Hepatocyte (in vitro differentiated cells): ENCODE measurements around the gene EXOC6B.

Experiments used
- EZH2 ChIP-seq: fragments of 200-600 bp; sonication (generic); IDR thresholded peaks from 2 replicates; pipeline ENCODE4 v1.6.1; 2016; ENCODE audit warnings: antibody characterized with exemption, mild to moderate bottlenecking, borderline replicate concordance
- EZH2phosphoT487 ChIP-seq: fragments of 200-600 bp; sonication (generic); IDR thresholded peaks from one replicate; pipeline ENCODE4 v1.6.1; 2018; ENCODE audit warnings: antibody characterized with exemption, mild to moderate bottlenecking, low read depth, moderate library complexity; ENCODE audit not compliant: unreplicated experiment, severe bottlenecking
- TF ChIP-seq, protein P1 (sequence below): fragments of 200-600 bp; sonication (generic); IDR thresholded peaks from 2 replicates; pipeline ENCODE4 v1.5.1; 2016; ENCODE audit warnings: antibody characterized with exemption, mild to moderate bottlenecking; ENCODE audit not compliant: poor library complexity

DNA sequence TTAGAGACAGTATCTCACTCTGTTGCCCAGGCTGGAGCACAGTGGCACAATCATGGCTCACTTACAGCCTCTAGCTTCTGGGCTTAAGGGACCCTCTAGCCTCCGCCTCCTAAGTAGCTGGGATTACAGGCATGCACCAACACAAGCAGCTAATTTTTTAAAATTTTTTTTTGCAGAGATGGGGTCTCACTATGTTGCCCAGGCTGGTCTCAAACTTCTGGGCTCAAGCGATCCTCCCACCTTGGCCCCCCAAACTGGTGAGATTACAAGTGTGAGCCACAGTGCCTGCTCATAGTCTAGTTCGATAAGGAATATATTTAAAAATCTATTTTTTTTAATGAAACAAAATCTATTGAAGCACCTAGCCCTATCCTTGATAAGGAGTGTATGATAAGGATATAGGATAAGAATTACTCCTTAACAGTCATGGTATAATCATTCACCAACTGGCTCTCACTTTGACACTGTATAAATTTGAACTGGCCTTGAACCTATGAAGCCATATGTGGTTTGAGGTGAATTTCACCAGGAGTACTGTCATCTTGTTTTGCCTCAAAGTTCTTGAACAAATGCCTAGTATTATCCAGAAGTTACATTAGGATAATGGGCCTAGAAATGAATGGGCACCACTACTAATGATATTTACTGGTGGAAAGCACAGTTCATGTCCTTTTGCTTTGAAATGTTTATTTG is 71.1 kb downstream of the EXOC6B start:
- TF ChIP-seq EZH2: no peak
- TF ChIP-seq, protein P1, sequence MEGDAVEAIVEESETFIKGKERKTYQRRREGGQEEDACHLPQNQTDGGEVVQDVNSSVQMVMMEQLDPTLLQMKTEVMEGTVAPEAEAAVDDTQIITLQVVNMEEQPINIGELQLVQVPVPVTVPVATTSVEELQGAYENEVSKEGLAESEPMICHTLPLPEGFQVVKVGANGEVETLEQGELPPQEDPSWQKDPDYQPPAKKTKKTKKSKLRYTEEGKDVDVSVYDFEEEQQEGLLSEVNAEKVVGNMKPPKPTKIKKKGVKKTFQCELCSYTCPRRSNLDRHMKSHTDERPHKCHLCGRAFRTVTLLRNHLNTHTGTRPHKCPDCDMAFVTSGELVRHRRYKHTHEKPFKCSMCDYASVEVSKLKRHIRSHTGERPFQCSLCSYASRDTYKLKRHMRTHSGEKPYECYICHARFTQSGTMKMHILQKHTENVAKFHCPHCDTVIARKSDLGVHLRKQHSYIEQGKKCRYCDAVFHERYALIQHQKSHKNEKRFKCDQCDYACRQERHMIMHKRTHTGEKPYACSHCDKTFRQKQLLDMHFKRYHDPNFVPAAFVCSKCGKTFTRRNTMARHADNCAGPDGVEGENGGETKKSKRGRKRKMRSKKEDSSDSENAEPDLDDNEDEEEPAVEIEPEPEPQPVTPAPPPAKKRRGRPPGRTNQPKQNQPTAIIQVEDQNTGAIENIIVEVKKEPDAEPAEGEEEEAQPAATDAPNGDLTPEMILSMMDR: no peak
- TF ChIP-seq EZH2phosphoT487: no peak
